Body of pancreas (tissue), 4 donors: ENCODE data around the gene TMEM183A. TPM values are rescaled to one million over a fixed set of nuclear protein-coding genes. Genes with fewer than 3 reads are reported as not detected.
A peak's percentile ranks its signal among the peaks of the same experiment; 100 is the strongest.

Source experiments
- ATAC-seq: fragments of 150-250 bp; one replicate; pipeline ENCODE4 v1.9.1; 2016
- DNase-seq, 4 donors: peaks; one replicate each; pipeline ENCODE4 v3.0.0-alpha.2; 2019
- H3K27ac ChIP-seq, 4 donors: fragments of 200-600 bp; sonication (generic); 1 replicate in 3 of 4; 2 replicates in 1 of 4; pipeline versions ENCODE4 v1.5.1 to v1.6.1; 2016 to 2019; ENCODE audit warnings: mild to moderate bottlenecking in 1 of 4, mixed read lengths in 1 of 4, moderate library complexity in 1 of 4
- H3K27me3 ChIP-seq, 2 donors: fragments of 200-600 bp; sonication (generic); one replicate each; pipeline ENCODE4 v1.6.0; 2016; ENCODE audit warnings: mild to moderate bottlenecking in 1 of 2
- H3K36me3 ChIP-seq, 2 donors: fragments of 200-600 bp; sonication (generic); replicated peaks in 1 of 2; 2 replicates each; pipeline ENCODE4 v1.5.1; 2016; ENCODE audit warnings: low read depth in 2 of 2; ENCODE audit not compliant: insufficient read depth in 1 of 2
- H3K4me1 ChIP-seq: fragments of 200-600 bp; sonication (generic); one replicate; pipeline ENCODE4 v1.6.0; 2016
- H3K4me3 ChIP-seq, 2 donors: fragments of 200-600 bp; sonication (generic); 1 replicate in 1 of 2; 2 replicates in 1 of 2; pipeline ENCODE4 v1.5.1; 2016 to 2019
- H3K9me3 ChIP-seq, 3 donors: fragments of 200-600 bp; sonication (generic); 1 replicate in 2 of 3; 2 replicates in 1 of 3; pipeline ENCODE4 v1.5.1; 2016
- POLR2A ChIP-seq, 3 donors: fragments of 450-650 bp; IDR thresholded peaks; one replicate each; pipeline ENCODE4 v1.6.1; 2016; ENCODE audit warnings: antibody characterized with exemption in 3 of 3, mild to moderate bottlenecking in 2 of 3
- WGBS, 2 donors: methylation state at CpG; one replicate each; pipeline ENCODE4 v1.1.5; 2017; 5-methylcytosine and 5-hydroxymethylcytosine counted together
- intact Hi-C: fragments of 100-400 bp; cut with DNase I; formaldehyde crosslinking; loops from one replicate; pipeline ENCODE4 v1.15.1; 2023
- total RNA-seq, 2 donors: library from RNA; depleted of rRNA; stranded (reverse); fragments of >200 nt; gene quantifications; one replicate each; pipeline ENCODE4 v1.1.0, GENCODE V29; 2016
- TF ChIP-seq, protein P1 (sequence below), 7 experiments: fragments of 450-650 bp in 4 of 7; fragments of 200-600 bp in 3 of 7; sonication (generic) in 3 of 7; IDR thresholded peaks; one replicate each; pipeline ENCODE4 v1.5.1; 2016 to 2019; ENCODE audit warnings: antibody characterized with exemption in 7 of 7

Gene TMEM183A
- total RNA-seq, 2 donors from 2014 or later = 47.7 to 86.7 TPM

- peaks cover 17% of the 10 kb centered on the region for H3K4me1 ChIP-seq
- no peak overlapping the region for H3K4me3 ChIP-seq
- DNase-seq (no peak), ATAC-seq (no peak)
- intact Hi-C loops = no loop called here
- no peaks in the 10 kb centered on the region for H3K9me3 ChIP-seq
- TF ChIP-seq, protein P1, sequence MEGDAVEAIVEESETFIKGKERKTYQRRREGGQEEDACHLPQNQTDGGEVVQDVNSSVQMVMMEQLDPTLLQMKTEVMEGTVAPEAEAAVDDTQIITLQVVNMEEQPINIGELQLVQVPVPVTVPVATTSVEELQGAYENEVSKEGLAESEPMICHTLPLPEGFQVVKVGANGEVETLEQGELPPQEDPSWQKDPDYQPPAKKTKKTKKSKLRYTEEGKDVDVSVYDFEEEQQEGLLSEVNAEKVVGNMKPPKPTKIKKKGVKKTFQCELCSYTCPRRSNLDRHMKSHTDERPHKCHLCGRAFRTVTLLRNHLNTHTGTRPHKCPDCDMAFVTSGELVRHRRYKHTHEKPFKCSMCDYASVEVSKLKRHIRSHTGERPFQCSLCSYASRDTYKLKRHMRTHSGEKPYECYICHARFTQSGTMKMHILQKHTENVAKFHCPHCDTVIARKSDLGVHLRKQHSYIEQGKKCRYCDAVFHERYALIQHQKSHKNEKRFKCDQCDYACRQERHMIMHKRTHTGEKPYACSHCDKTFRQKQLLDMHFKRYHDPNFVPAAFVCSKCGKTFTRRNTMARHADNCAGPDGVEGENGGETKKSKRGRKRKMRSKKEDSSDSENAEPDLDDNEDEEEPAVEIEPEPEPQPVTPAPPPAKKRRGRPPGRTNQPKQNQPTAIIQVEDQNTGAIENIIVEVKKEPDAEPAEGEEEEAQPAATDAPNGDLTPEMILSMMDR (IDR thresholded peaks at IDR 0.05) = no peak
- no peak for TF ChIP-seq POLR2A (IDR thresholded peaks at IDR 0.05)
- 64 to 67% methylated on average over 8 to 13 of the region's 13 CpGs for WGBS, 2 donors
- peaks cover 0 to 2% of the 10 kb centered on the region in 2 donors for H3K36me3 ChIP-seq
- H3K27ac ChIP-seq = no peak overlapping the region
- no peaks in the 10 kb centered on the region for H3K27me3 ChIP-seq
These were observed 21.8 kb downstream of the TMEM183A start for GRCh38 chr1:203028784-203029553.

DNA sequence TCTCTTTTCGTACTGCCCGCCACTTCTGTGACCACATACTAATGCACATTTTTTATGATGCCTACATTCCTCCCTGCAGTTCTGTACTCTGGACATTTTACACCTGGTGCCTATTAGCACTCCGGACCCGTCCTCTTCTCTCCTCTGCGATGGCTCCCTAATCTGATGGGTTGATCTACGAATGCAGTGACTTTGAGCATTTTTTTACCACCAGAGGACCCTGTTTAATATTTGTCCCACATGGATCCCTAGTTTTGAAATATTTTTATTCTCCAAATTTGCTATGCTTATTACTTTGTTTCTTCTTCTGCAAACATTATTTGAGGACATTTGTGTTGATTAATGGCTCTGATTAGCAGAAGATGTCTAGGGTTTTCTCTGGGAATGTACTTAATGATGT, 24.3 kb downstream of the TMEM183A start:
- 71 to 79% methylated on average over 6 of the region's 6 CpGs for WGBS, 2 donors
- no peak for DNase-seq
- intact Hi-C loops = no loop called here
- Histone ChIP-seq H3K9me3 (no peaks in the 10 kb centered on the region), H3K4me1 (peaks cover 10% of the 10 kb centered on the region), H3K27me3 (no peaks in the 10 kb centered on the region), H3K27ac (no peak overlapping the region), H3K36me3 (no peaks in the 10 kb centered on the region), H3K4me3 (no peak overlapping the region)
- ATAC-seq = no peak
- TF ChIP-seq, protein P1 (IDR thresholded peaks at IDR 0.05) = peak in 1 of 7 experiments; percentile 10
- no peak for TF ChIP-seq POLR2A (IDR thresholded peaks at IDR 0.05)

DNA sequence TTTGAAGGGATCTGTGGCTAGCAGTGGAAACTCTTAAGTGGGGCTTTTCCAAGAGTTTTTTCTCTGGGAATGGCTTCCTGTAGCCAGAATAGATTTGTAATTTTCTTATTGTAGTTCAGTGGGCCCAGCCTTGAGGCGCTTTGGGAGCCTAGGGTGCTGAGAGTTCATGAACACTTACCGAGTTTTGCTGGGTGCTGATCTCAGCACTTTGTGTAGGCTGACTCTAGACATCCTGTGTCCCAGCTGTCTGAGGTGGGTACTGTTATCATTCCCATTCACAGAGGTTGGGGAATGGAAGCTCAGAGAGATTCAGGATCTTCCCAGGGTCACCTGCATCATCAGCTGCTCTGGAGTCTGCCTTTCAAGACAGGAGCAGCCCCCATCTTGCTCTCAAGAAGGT, 26.1 kb downstream of the TMEM183A start:
- no peak for TF ChIP-seq POLR2A (IDR thresholded peaks at IDR 0.05)
- TF ChIP-seq, protein P1 (IDR thresholded peaks at IDR 0.05) = no peak
- Histone ChIP-seq H3K27ac (no peak overlapping the region), H3K27me3 (no peaks in the 10 kb centered on the region), H3K4me1 (no peaks in the 10 kb centered on the region), H3K36me3 (no peaks in the 10 kb centered on the region), H3K9me3 (no peaks in the 10 kb centered on the region), H3K4me3 (no peak overlapping the region)
- ATAC-seq (no peak), DNase-seq (peak in 1 of 4 donors; percentile 2)
- intact Hi-C loops = no loop called here
- 90 to 93% methylated on average over 2 of the region's 2 CpGs for WGBS, 2 donors

- no peaks in the 10 kb centered on the region for H3K9me3 ChIP-seq
- intact Hi-C loops = no loop called here
- WGBS, 2 donors = 67 to 79% methylated on average over 2 of the region's 2 CpGs
- no peak for ATAC-seq
- DNase-seq = peak in 1 of 4 donors; percentile 2
- H3K36me3 ChIP-seq = no peaks in the 10 kb centered on the region
- H3K27ac ChIP-seq = no peak overlapping the region
- no peaks in the 10 kb centered on the region for H3K4me1 ChIP-seq
- no peak overlapping the region for H3K4me3 ChIP-seq
- no peaks in the 10 kb centered on the region for H3K27me3 ChIP-seq
- TF ChIP-seq, protein P1 (IDR thresholded peaks at IDR 0.05) = no peak
- no peak for TF ChIP-seq POLR2A (IDR thresholded peaks at IDR 0.05)
These were observed 26.7 kb downstream of the TMEM183A start for GRCh38 chr1:203033917-203034316.
